OCI-LY3 (cell line): Measurements from ENCODE around the gene PIK3R2.

ENCODE experiments used
- H2AFZ ChIP-seq: fragments of 200-600, 300-600 bp; shearing (Covaris generic); 2 replicates; pipeline ENCODE4 v1.6.0; 2014; ENCODE audit warnings: antibody characterized with exemption, low read depth, low read length
- H3K27ac ChIP-seq: fragments of 200-600, 300-600 bp; sonication (generic); 2 replicates; pipeline ENCODE4 v1.5.1; 2014; ENCODE audit warnings: mild to moderate bottlenecking, low read length, moderate library complexity, mixed read lengths
- H3K27me3 ChIP-seq: fragments of 200-600, 300-600 bp; sonication (generic); 2 replicates; pipeline ENCODE4 v1.6.1; 2014; ENCODE audit warnings: low read depth, low read length, mixed read lengths
- H3K36me3 ChIP-seq: fragments of 200-600, 300-600 bp; sonication (generic); replicated peaks from 2 replicates; pipeline ENCODE3; 2014; ENCODE audit warnings: low read depth, low read length, mixed read lengths
- H3K4me1 ChIP-seq: fragments of 300-600, 200-600 bp; sonication (generic); 2 replicates; pipeline ENCODE4 v1.6.1; 2014; ENCODE audit warnings: low read length, mixed read lengths
- H3K4me2 ChIP-seq: fragments of 200-600, 300-600 bp; sonication (generic); 2 replicates; pipeline ENCODE4 v1.6.1; 2014; ENCODE audit warnings: low read length, mixed read lengths
- H3K4me3 ChIP-seq: fragments of 300-600, 200-600 bp; sonication (generic); 2 replicates; pipeline ENCODE4 v1.5.1; 2014; ENCODE audit warnings: antibody characterized with exemption, mild to moderate bottlenecking, low read length, moderate library complexity
- H3K79me2 ChIP-seq: fragments of 300-600, 200-600 bp; shearing (Covaris generic); 2 replicates; pipeline ENCODE4 v1.6.1; 2014; ENCODE audit warnings: mild to moderate bottlenecking, low read length, mixed read lengths
- H3K9ac ChIP-seq: fragments of 300-600, 200-600 bp; shearing (Covaris generic); 2 replicates; pipeline ENCODE4 v1.6.0; 2014; ENCODE audit warnings: mild to moderate bottlenecking, low read length, moderate library complexity
- H3K9me3 ChIP-seq: fragments of 200-600, 300-600 bp; shearing (Covaris generic); 2 replicates; pipeline ENCODE4 v1.6.1; 2014; ENCODE audit warnings: low read length, mixed read lengths; ENCODE audit not compliant: insufficient read depth
- H4K20me1 ChIP-seq: fragments of 200-600, 300-600 bp; sonication (generic); 2 replicates; pipeline ENCODE4 v1.6.1; 2016; ENCODE audit warnings: low read length, mixed read lengths; ENCODE audit not compliant: insufficient read depth
- CTCF ChIP-seq: fragments of 200-600, 300-600 bp; sonication (generic); IDR thresholded peaks from 2 replicates; pipeline ENCODE4 v1.5.1; 2014; ENCODE audit warnings: antibody characterized with exemption, low read length, low read depth
- EZH2phosphoT487 ChIP-seq: fragments of 200-600 bp; shearing (Covaris generic); IDR thresholded peaks from 2 replicates; pipeline ENCODE4 v1.6.1; 2018; ENCODE audit warnings: antibody characterized with exemption, mixed run types, low read depth

The PIK3R2 gene

GRCh38 chr19:18198374-18198773 lies 45.4 kb downstream of the PIK3R2 start:
- TF ChIP-seq CTCF (no peak), EZH2phosphoT487 (no peak)
- no peaks in the 10 kb centered on the region for H3K9me3 ChIP-seq
- H3K4me1 ChIP-seq, result peaks cover 17% of the 10 kb centered on the region
- no peak overlapping the region for H3K9ac ChIP-seq
- H4K20me1 ChIP-seq, result peaks cover 12% of the 10 kb centered on the region
- H3K79me2 ChIP-seq, result peaks cover 16% of the 10 kb centered on the region
- H3K27me3 ChIP-seq, result no peaks in the 10 kb centered on the region
- H3K36me3 ChIP-seq, result peaks cover 9% of the 10 kb centered on the region
- H3K4me2 ChIP-seq, result no peak overlapping the region
- no peak overlapping the region for H3K27ac ChIP-seq
- H3K4me3 ChIP-seq, result no peak overlapping the region
- no peak overlapping the region for H2AFZ ChIP-seq

- peaks cover 5% of the 10 kb centered on the region; the same call in 1 of the 2 replicates for H3K79me2 ChIP-seq
- H3K4me3 ChIP-seq, result no peak overlapping the region
- no peak overlapping the region for H2AFZ ChIP-seq
- no peaks in the 10 kb centered on the region for H3K27me3 ChIP-seq
- no peak overlapping the region for H3K27ac ChIP-seq
- no peak overlapping the region for H3K9ac ChIP-seq
- no peak for TF ChIP-seq EZH2phosphoT487
- TF ChIP-seq CTCF, result no peak
- H3K4me2 ChIP-seq, result no peak overlapping the region
- H3K36me3 ChIP-seq, result peaks cover 8% of the 10 kb centered on the region
- peaks cover 12% of the 10 kb centered on the region; the same call in 1 of the 2 replicates for H4K20me1 ChIP-seq
- H3K4me1 ChIP-seq, result peaks cover 13% of the 10 kb centered on the region
- H3K9me3 ChIP-seq, result no peaks in the 10 kb centered on the region
These were observed 49.4 kb downstream of the PIK3R2 start for GRCh38 chr19:18202397-18202777.

- peak overlapping the region; percentile 43 for H3K9ac ChIP-seq
- peaks cover 12% of the 10 kb centered on the region; the same call in 1 of the 2 replicates for H4K20me1 ChIP-seq
- peaks cover 5% of the 10 kb centered on the region; the same call in 1 of the 2 replicates for H3K79me2 ChIP-seq
- no peaks in the 10 kb centered on the region for H3K9me3 ChIP-seq
- H2AFZ ChIP-seq, result no peak overlapping the region
- peak overlapping the region; percentile 90 for H3K4me3 ChIP-seq
- no peak overlapping the region for H3K27ac ChIP-seq
- no peak for TF ChIP-seq EZH2phosphoT487
- TF ChIP-seq CTCF, result peak; percentile 47
- peak overlapping the region; percentile 98 for H3K4me2 ChIP-seq
- H3K36me3 ChIP-seq, result peaks cover 6% of the 10 kb centered on the region
- no peaks in the 10 kb centered on the region for H3K27me3 ChIP-seq
- peaks cover 13% of the 10 kb centered on the region for H3K4me1 ChIP-seq
These were observed 49.9 kb downstream of the PIK3R2 start for GRCh38 chr19:18202778-18203407.

GRCh38 chr19:18203408-18203862 lies 50.5 kb downstream of the PIK3R2 start:
- H4K20me1 ChIP-seq, result peaks cover 12% of the 10 kb centered on the region; the same call in 1 of the 2 replicates
- H3K4me1 ChIP-seq, result peaks cover 13% of the 10 kb centered on the region
- peak overlapping the region; percentile 13; the same call in 1 of the 2 replicates for H2AFZ ChIP-seq
- peak overlapping the region; percentile 90 for H3K4me3 ChIP-seq
- H3K9me3 ChIP-seq, result no peaks in the 10 kb centered on the region
- peak overlapping the region; percentile 43 for H3K9ac ChIP-seq
- H3K79me2 ChIP-seq, result peaks cover 5% of the 10 kb centered on the region; the same call in 1 of the 2 replicates
- H3K27me3 ChIP-seq, result no peaks in the 10 kb centered on the region
- peaks cover 6% of the 10 kb centered on the region for H3K36me3 ChIP-seq
- H3K27ac ChIP-seq, result no peak overlapping the region
- peak overlapping the region; percentile 98 for H3K4me2 ChIP-seq
- no peak for TF ChIP-seq EZH2phosphoT487
- 0 out of 2 replicates have a peak, but pooled peaks have one; percentile 3 for TF ChIP-seq CTCF
